Hepatocyte (in vitro differentiated cells): ENCODE data around the gene DCLK2. TPM values are rescaled to one million over a fixed set of nuclear protein-coding genes. Genes with fewer than 3 reads are reported as not detected.
A peak's percentile ranks its signal among the peaks of the same experiment; 100 is the strongest.

Experiments used
- DNase-seq: peaks from one replicate; pipeline ENCODE4 v3.0.0-alpha.2; 2016; ENCODE audit warnings: low spot score
- H2AFZ ChIP-seq: fragments of 200-600 bp; sonication (generic); 2 replicates; pipeline ENCODE4 v1.6.0; 2016; ENCODE audit warnings: antibody characterized with exemption, mild to moderate bottlenecking
- H3K27ac ChIP-seq: fragments of 200-600 bp; sonication (generic); 2 replicates; pipeline ENCODE4 v1.5.1; 2016; ENCODE audit warnings: mild to moderate bottlenecking
- H3K27me3 ChIP-seq: fragments of 200-600 bp; sonication (generic); 2 replicates; pipeline ENCODE4 v1.6.1; 2016
- H3K36me3 ChIP-seq: fragments of 200-600 bp; sonication (generic); replicated peaks from 2 replicates; pipeline ENCODE4 v1.5.1; 2016; ENCODE audit warnings: low read depth; ENCODE audit not compliant: insufficient read depth
- H3K4me1 ChIP-seq: fragments of 200-600 bp; sonication (generic); 2 replicates; pipeline ENCODE4 v1.5.1; 2016; ENCODE audit warnings: mild to moderate bottlenecking, moderate library complexity; ENCODE audit not compliant: insufficient read depth
- H3K4me2 ChIP-seq: fragments of 200-600 bp; sonication (generic); 2 replicates; pipeline ENCODE4 v1.6.0; 2016
- H3K4me3 ChIP-seq: fragments of 200-600 bp; sonication (generic); 2 replicates; pipeline ENCODE4 v1.5.1; 2016; ENCODE audit warnings: mild to moderate bottlenecking
- H3K79me2 ChIP-seq: fragments of 200-600 bp; sonication (generic); 2 replicates; pipeline ENCODE4 v1.6.0; 2017; ENCODE audit warnings: mild to moderate bottlenecking
- H3K9me2 ChIP-seq: fragments of 200-600 bp; sonication (generic); replicated peaks from 2 replicates; pipeline ENCODE4 v1.6.0; 2017; ENCODE audit warnings: mild to moderate bottlenecking; ENCODE audit not compliant: insufficient read depth
- H3K9me3 ChIP-seq: fragments of 200-600 bp; sonication (generic); 2 replicates; pipeline ENCODE4 v1.5.1; 2016; ENCODE audit warnings: low read depth, mild to moderate bottlenecking
- H4K20me1 ChIP-seq: fragments of 200-600 bp; sonication (generic); 2 replicates; pipeline ENCODE4 v1.6.0; 2016; ENCODE audit warnings: mild to moderate bottlenecking; ENCODE audit not compliant: insufficient read depth, poor library complexity, severe bottlenecking
- CTCF ChIP-seq: fragments of 200-600 bp; sonication (generic); IDR thresholded peaks from 2 replicates; pipeline ENCODE4 v1.5.1; 2016; ENCODE audit warnings: antibody characterized with exemption, mild to moderate bottlenecking; ENCODE audit not compliant: poor library complexity
- EZH2 ChIP-seq: fragments of 200-600 bp; sonication (generic); IDR thresholded peaks from 2 replicates; pipeline ENCODE4 v1.6.1; 2016; ENCODE audit warnings: antibody characterized with exemption, mild to moderate bottlenecking, borderline replicate concordance
- EZH2phosphoT487 ChIP-seq: fragments of 200-600 bp; sonication (generic); IDR thresholded peaks from one replicate; pipeline ENCODE4 v1.6.1; 2018; ENCODE audit warnings: antibody characterized with exemption, mild to moderate bottlenecking, low read depth, moderate library complexity; ENCODE audit not compliant: unreplicated experiment, severe bottlenecking
- WGBS: methylation state at CpG from one replicate; pipeline ENCODE4 v1.1.6; 2016; ENCODE audit warnings: low lambda C conversion rate; ENCODE audit errors: missing lambda C conversion rate; 5-methylcytosine and 5-hydroxymethylcytosine counted together
- polyA plus RNA-seq: library from polyadenylated mRNA; unstranded; fragments of >200 nt; fragmentation: Nextera tagmentation; extraction: Ambion mirVana; gene quantifications from 2 replicates; pipeline ENCODE4 v1.2.1, GENCODE V29; 2016
- total RNA-seq: library from RNA; depleted of rRNA; stranded (reverse); fragments of >200 nt; gene quantifications from 2 replicates; pipeline ENCODE4 v1.2.3, GENCODE V29; 2014

DCLK2 gene
- total and polyA plus RNA-seq, 2 experiments from 2014 or later = 1.5 to 2.8 TPM

- peaks cover 5% of the 10 kb centered on the region for H3K4me1 ChIP-seq
- H4K20me1 ChIP-seq = no peaks in the 10 kb centered on the region
- no peaks in the 10 kb centered on the region for H3K79me2 ChIP-seq
- no peak overlapping the region for H3K27ac ChIP-seq
- no peak overlapping the region for H2AFZ ChIP-seq
- no peak overlapping the region for H3K4me2 ChIP-seq
- no peak overlapping the region for H3K4me3 ChIP-seq
- no peak for DNase-seq
- peaks cover 7% of the 10 kb centered on the region for H3K9me3 ChIP-seq
- no peaks in the 10 kb centered on the region for H3K27me3 ChIP-seq
- no peak for TF ChIP-seq CTCF
- TF ChIP-seq EZH2 = no peak
- no peak for TF ChIP-seq EZH2phosphoT487
- H3K9me2 ChIP-seq = no peaks in the 10 kb centered on the region
- H3K36me3 ChIP-seq = no peaks in the 10 kb centered on the region
- 90% methylated on average over 3 of the region's 3 CpGs for WGBS
These were observed 38.8 kb downstream of the DCLK2 start for GRCh38 chr4:150117094-150117493.

GRCh38 chr4:150117629-150118028 is 39.4 kb downstream of the DCLK2 start:
- no peak for DNase-seq
- no peak overlapping the region for H3K4me3 ChIP-seq
- no peaks in the 10 kb centered on the region for H3K79me2 ChIP-seq
- H3K36me3 ChIP-seq = no peaks in the 10 kb centered on the region
- TF ChIP-seq CTCF (no peak), EZH2phosphoT487 (no peak), EZH2 (no peak)
- peaks cover 5% of the 10 kb centered on the region for H3K4me1 ChIP-seq
- no peak overlapping the region for H3K27ac ChIP-seq
- 84% methylated on average over 3 of the region's 3 CpGs for WGBS
- no peak overlapping the region for H2AFZ ChIP-seq
- peaks cover 7% of the 10 kb centered on the region for H3K9me3 ChIP-seq
- H4K20me1 ChIP-seq = no peaks in the 10 kb centered on the region
- no peak overlapping the region for H3K4me2 ChIP-seq
- no peaks in the 10 kb centered on the region for H3K27me3 ChIP-seq
- H3K9me2 ChIP-seq = no peaks in the 10 kb centered on the region

GRCh38 chr4:150119492-150119891 is 41.2 kb downstream of the DCLK2 start:
- peak overlapping the region; percentile 45 for H3K27ac ChIP-seq
- no peak overlapping the region for H3K4me2 ChIP-seq
- TF ChIP-seq EZH2phosphoT487 = no peak
- TF ChIP-seq EZH2 = no peak
- no peak for TF ChIP-seq CTCF
- H3K79me2 ChIP-seq = no peaks in the 10 kb centered on the region
- H3K4me3 ChIP-seq = no peak overlapping the region
- peaks cover 5% of the 10 kb centered on the region for H3K4me1 ChIP-seq
- WGBS = 79% methylated on average over 1 of the region's 1 CpG
- no peaks in the 10 kb centered on the region for H3K9me2 ChIP-seq
- H3K27me3 ChIP-seq = no peaks in the 10 kb centered on the region
- no peak overlapping the region for H2AFZ ChIP-seq
- peaks cover 7% of the 10 kb centered on the region for H3K9me3 ChIP-seq
- DNase-seq = peak; percentile 14
- no peaks in the 10 kb centered on the region for H4K20me1 ChIP-seq
- no peaks in the 10 kb centered on the region for H3K36me3 ChIP-seq

GRCh38 chr4:150123087-150123486 is 44.8 kb downstream of the DCLK2 start:
- no peak overlapping the region for H3K27ac ChIP-seq
- H4K20me1 ChIP-seq = no peaks in the 10 kb centered on the region
- 83% methylated on average over 2 of the region's 2 CpGs for WGBS
- peaks cover 7% of the 10 kb centered on the region for H3K9me3 ChIP-seq
- no peak for DNase-seq
- H3K79me2 ChIP-seq = no peaks in the 10 kb centered on the region
- peaks cover 5% of the 10 kb centered on the region for H3K4me1 ChIP-seq
- H3K9me2 ChIP-seq = no peaks in the 10 kb centered on the region
- H2AFZ ChIP-seq = no peak overlapping the region
- no peaks in the 10 kb centered on the region for H3K36me3 ChIP-seq
- H3K4me3 ChIP-seq = no peak overlapping the region
- no peaks in the 10 kb centered on the region for H3K27me3 ChIP-seq
- TF ChIP-seq EZH2phosphoT487 (no peak), CTCF (no peak), EZH2 (no peak)
- H3K4me2 ChIP-seq = no peak overlapping the region
